Parathyroid adenoma (tissue), 2 donors: ENCODE data around the gene DEFB110.

ENCODE experiments used
- H2AFZ ChIP-seq: fragments of 300-600 bp; sonication (generic); one replicate; pipeline ENCODE4 v1.7.0; 2017; ENCODE audit warnings: antibody characterized with exemption, mild to moderate bottlenecking
- H3K27ac ChIP-seq: fragments of 300-600 bp; sonication (generic); one replicate; pipeline ENCODE4 v1.7.0; 2017
- H3K27me3 ChIP-seq: fragments of 300-600 bp; sonication (generic); one replicate; pipeline ENCODE4 v1.7.0; 2017; ENCODE audit warnings: low read length; ENCODE audit not compliant: control insufficient read depth, insufficient read depth
- H3K36me3 ChIP-seq: fragments of 300-600 bp; sonication (generic); one replicate; pipeline ENCODE4 v1.7.0; 2017; ENCODE audit warnings: low read length; ENCODE audit not compliant: control insufficient read depth, insufficient read depth
- H3K4me1 ChIP-seq: fragments of 300-600 bp; sonication (generic); one replicate; pipeline ENCODE4 v1.7.0; 2017; ENCODE audit warnings: control low read depth
- H3K4me2 ChIP-seq: fragments of 300-600 bp; sonication (generic); one replicate; pipeline ENCODE4 v1.7.0; 2017; ENCODE audit warnings: low read length
- H3K4me3 ChIP-seq: fragments of 300-600 bp; sonication (generic); one replicate; pipeline ENCODE4 v1.7.0; 2017; ENCODE audit warnings: low read depth, low read length
- H3K79me2 ChIP-seq: fragments of 300-600 bp; sonication (generic); one replicate; pipeline ENCODE4 v1.7.0; 2017; ENCODE audit warnings: control low read depth
- H3K9ac ChIP-seq: fragments of 300-600 bp; sonication (generic); one replicate; pipeline ENCODE4 v1.7.0; 2017; ENCODE audit warnings: mild to moderate bottlenecking
- H3K9me3 ChIP-seq: fragments of 300-600 bp; sonication (generic); one replicate; pipeline ENCODE4 v1.7.0; 2017; ENCODE audit warnings: low read length; ENCODE audit not compliant: control insufficient read depth
- TF ChIP-seq, protein P1 (sequence below): fragments of 300-600 bp; sonication (generic); IDR thresholded peaks from one replicate; pipeline ENCODE4 v1.7.0; 2017; ENCODE audit warnings: antibody characterized with exemption, mild to moderate bottlenecking
- donor health status: primary hyperparathyroidism.

DEFB110 gene

DNA sequence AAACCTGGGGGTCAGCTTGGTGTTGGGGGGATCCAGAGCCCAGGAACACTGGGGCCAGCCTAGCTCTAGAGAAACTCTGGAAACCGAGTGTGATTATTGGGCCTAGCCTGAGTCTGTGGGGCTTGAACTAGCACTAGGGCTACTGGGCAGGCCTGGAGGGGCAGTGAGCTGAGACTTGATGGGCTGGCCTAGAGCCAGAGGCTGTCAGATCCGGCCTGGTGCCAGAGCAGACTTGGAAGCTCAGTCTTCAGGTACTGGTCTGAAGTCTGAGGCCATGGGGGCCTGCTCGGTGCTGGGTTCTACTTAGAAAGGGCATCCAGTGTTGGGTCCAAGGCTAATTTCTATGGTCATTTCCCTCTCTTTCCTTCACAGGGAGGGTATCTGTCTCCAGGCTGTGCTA, 25.2 kb upstream of the DEFB110 start:
- Histone ChIP-seq H3K4me3 (no peak overlapping the region), H3K9ac (no peak overlapping the region), H3K4me1 (no peaks in the 10 kb centered on the region), H3K4me2 (no peak overlapping the region), H3K9me3 (no peaks in the 10 kb centered on the region), H3K27ac (no peak overlapping the region), H2AFZ (no peak overlapping the region), H3K79me2 (no peaks in the 10 kb centered on the region), H3K36me3 (no peaks in the 10 kb centered on the region), H3K27me3 (no peaks in the 10 kb centered on the region)
- TF ChIP-seq, protein P1, sequence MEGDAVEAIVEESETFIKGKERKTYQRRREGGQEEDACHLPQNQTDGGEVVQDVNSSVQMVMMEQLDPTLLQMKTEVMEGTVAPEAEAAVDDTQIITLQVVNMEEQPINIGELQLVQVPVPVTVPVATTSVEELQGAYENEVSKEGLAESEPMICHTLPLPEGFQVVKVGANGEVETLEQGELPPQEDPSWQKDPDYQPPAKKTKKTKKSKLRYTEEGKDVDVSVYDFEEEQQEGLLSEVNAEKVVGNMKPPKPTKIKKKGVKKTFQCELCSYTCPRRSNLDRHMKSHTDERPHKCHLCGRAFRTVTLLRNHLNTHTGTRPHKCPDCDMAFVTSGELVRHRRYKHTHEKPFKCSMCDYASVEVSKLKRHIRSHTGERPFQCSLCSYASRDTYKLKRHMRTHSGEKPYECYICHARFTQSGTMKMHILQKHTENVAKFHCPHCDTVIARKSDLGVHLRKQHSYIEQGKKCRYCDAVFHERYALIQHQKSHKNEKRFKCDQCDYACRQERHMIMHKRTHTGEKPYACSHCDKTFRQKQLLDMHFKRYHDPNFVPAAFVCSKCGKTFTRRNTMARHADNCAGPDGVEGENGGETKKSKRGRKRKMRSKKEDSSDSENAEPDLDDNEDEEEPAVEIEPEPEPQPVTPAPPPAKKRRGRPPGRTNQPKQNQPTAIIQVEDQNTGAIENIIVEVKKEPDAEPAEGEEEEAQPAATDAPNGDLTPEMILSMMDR, result no peak

- no peaks in the 10 kb centered on the region for H3K27me3 ChIP-seq
- H3K79me2 ChIP-seq, result no peaks in the 10 kb centered on the region
- H3K9me3 ChIP-seq, result no peaks in the 10 kb centered on the region
- H3K36me3 ChIP-seq, result no peaks in the 10 kb centered on the region
- no peak overlapping the region for H3K4me3 ChIP-seq
- TF ChIP-seq, protein P1, result no peak
- H2AFZ ChIP-seq, result no peak overlapping the region
- H3K27ac ChIP-seq, result no peak overlapping the region
- no peaks in the 10 kb centered on the region for H3K4me1 ChIP-seq
- H3K4me2 ChIP-seq, result no peak overlapping the region
- H3K9ac ChIP-seq, result no peak overlapping the region
Measured at GRCh38 chr6:50030777-50031562, 9.2 kb upstream of the DEFB110 start.

DNA sequence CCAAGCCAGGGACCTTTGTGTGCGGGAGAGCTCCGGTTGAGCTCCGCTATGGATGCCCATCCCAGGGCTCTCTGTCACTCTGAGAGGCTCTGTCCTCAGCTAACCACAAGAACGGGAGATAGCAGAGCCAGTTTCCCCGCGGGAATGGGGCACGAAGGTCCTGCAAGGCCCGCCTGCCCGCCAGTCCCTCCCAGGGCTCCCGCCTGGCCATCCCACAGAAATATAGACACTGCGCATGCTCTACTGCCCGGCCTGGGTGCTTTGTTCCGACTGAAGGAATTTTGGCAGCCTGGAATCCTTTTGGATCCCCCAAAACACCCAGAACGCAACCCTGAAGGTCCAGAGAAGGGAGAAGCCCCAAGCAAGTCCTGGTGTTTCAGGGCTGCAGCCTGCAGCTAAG, 8.6 kb upstream of the DEFB110 start:
- Histone ChIP-seq H3K9me3 (no peaks in the 10 kb centered on the region), H3K79me2 (no peaks in the 10 kb centered on the region), H3K4me3 (no peak overlapping the region), H3K9ac (no peak overlapping the region), H3K4me2 (no peak overlapping the region), H3K27me3 (no peaks in the 10 kb centered on the region), H3K36me3 (no peaks in the 10 kb centered on the region), H2AFZ (no peak overlapping the region), H3K27ac (no peak overlapping the region), H3K4me1 (no peaks in the 10 kb centered on the region)
- TF ChIP-seq, protein P1, result no peak

GRCh38 chr6:50025258-50025657, 3.5 kb upstream of the DEFB110 start:
- TF ChIP-seq, protein P1, result no peak
- H2AFZ ChIP-seq, result no peak overlapping the region
- no peaks in the 10 kb centered on the region for H3K79me2 ChIP-seq
- H3K9ac ChIP-seq, result no peak overlapping the region
- no peaks in the 10 kb centered on the region for H3K36me3 ChIP-seq
- H3K4me1 ChIP-seq, result no peaks in the 10 kb centered on the region
- H3K4me3 ChIP-seq, result no peak overlapping the region
- H3K27ac ChIP-seq, result no peak overlapping the region
- H3K9me3 ChIP-seq, result no peaks in the 10 kb centered on the region
- H3K4me2 ChIP-seq, result no peak overlapping the region
- H3K27me3 ChIP-seq, result no peaks in the 10 kb centered on the region

DNA sequence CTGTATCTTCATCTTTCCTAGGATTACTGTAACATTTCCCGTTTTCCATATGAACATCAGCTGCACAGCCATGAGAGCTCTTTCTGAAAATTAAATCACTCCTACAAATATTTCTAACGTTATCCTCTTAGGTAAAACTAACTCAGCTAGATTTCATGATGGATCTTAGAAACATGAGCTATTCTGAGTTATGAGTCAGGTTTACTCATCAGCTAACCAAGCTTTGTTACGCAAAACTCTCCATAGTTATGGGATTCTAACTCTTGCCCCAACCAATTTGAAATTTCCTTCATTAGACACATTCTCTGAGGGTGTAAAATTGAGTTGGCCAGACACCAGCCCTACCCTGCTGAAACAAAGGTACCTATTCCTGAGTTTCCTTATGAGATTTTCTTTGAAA, 14.0 kb downstream of the DEFB110 start:
- H3K4me2 ChIP-seq, result no peak overlapping the region
- TF ChIP-seq, protein P1, result no peak
- H2AFZ ChIP-seq, result no peak overlapping the region
- no peaks in the 10 kb centered on the region for H3K27me3 ChIP-seq
- H3K4me1 ChIP-seq, result no peaks in the 10 kb centered on the region
- no peak overlapping the region for H3K27ac ChIP-seq
- no peaks in the 10 kb centered on the region for H3K9me3 ChIP-seq
- H3K79me2 ChIP-seq, result no peaks in the 10 kb centered on the region
- H3K9ac ChIP-seq, result no peak overlapping the region
- no peaks in the 10 kb centered on the region for H3K36me3 ChIP-seq
- no peak overlapping the region for H3K4me3 ChIP-seq
